Brain microvascular endothelial cell (primary cell): ENCODE results near the gene SURF4.
A peak's percentile ranks its signal among the peaks of the same experiment; 100 is the strongest.

Experiments used
- DNase-seq: peaks from one replicate; pipeline ENCODE4 v3.0.0-alpha.2; 2020
- H3K27ac ChIP-seq: fragments of 250-450 bp; sonication (Bioruptor Pico); 2 replicates; pipeline ENCODE4 v1.5.1; 2020; ENCODE audit warnings: mild to moderate bottlenecking, moderate library complexity
- H3K27me3 ChIP-seq: fragments of 250-450 bp; sonication (Bioruptor Pico); replicated peaks from 2 replicates; pipeline ENCODE4 v1.5.1; 2020; ENCODE audit warnings: mild to moderate bottlenecking
- H3K36me3 ChIP-seq: fragments of 250-450 bp; sonication (Bioruptor Pico); replicated peaks from 2 replicates; pipeline ENCODE4 v1.5.1; 2020; ENCODE audit warnings: mild to moderate bottlenecking
- H3K4me3 ChIP-seq: 2 replicates; pipeline ENCODE4 v1.5.1; 2011; ENCODE audit warnings: low read depth, mild to moderate bottlenecking, control low read depth, low read length, moderate library complexity
- in situ Hi-C: cut with HindIII; loops from 2 replicates; pipeline ENCODE4 v1.10.0; 2017; ENCODE audit warnings: low sequenced_read_pairs, low pct_ligation_motif_present
- TF ChIP-seq, protein P1 (sequence below): IDR thresholded peaks from 2 replicates; pipeline ENCODE4 v1.5.1; 2011; ENCODE audit warnings: low read depth, mild to moderate bottlenecking, moderate library complexity, low read length, control low read depth, inconsistent platforms; ENCODE audit errors: missing control alignments

Gene SURF4

DNA sequence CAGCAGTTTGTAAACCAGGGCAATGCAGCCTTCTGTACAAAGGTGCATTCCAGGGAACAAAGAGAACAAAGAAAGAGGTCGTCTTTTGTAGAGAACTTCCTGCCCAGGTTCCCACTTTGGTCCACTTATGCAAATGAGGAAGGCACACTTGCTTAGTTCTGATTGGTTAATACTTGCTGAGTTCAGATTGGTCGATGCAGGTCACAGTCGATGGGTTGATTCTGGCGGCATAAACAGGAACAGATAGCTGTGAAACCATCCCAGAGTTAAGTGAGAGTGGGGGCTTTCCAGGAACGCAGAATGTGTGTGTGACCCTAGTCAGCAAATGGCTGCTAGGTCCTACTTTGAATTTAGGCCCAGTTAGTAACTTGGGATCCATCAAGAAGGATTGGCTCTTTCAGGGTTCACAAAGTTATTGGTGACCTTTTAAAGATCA is 44.5 kb upstream of the SURF4 start:
- Histone ChIP-seq H3K27ac (no peak overlapping the region), H3K4me3 (no peak overlapping the region), H3K36me3 (peaks cover 6% of the 10 kb centered on the region), H3K27me3 (no peaks in the 10 kb centered on the region)
- TF ChIP-seq, protein P1, sequence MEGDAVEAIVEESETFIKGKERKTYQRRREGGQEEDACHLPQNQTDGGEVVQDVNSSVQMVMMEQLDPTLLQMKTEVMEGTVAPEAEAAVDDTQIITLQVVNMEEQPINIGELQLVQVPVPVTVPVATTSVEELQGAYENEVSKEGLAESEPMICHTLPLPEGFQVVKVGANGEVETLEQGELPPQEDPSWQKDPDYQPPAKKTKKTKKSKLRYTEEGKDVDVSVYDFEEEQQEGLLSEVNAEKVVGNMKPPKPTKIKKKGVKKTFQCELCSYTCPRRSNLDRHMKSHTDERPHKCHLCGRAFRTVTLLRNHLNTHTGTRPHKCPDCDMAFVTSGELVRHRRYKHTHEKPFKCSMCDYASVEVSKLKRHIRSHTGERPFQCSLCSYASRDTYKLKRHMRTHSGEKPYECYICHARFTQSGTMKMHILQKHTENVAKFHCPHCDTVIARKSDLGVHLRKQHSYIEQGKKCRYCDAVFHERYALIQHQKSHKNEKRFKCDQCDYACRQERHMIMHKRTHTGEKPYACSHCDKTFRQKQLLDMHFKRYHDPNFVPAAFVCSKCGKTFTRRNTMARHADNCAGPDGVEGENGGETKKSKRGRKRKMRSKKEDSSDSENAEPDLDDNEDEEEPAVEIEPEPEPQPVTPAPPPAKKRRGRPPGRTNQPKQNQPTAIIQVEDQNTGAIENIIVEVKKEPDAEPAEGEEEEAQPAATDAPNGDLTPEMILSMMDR: no peak
- in situ Hi-C loops: no loop called here
- no peak for DNase-seq

DNA sequence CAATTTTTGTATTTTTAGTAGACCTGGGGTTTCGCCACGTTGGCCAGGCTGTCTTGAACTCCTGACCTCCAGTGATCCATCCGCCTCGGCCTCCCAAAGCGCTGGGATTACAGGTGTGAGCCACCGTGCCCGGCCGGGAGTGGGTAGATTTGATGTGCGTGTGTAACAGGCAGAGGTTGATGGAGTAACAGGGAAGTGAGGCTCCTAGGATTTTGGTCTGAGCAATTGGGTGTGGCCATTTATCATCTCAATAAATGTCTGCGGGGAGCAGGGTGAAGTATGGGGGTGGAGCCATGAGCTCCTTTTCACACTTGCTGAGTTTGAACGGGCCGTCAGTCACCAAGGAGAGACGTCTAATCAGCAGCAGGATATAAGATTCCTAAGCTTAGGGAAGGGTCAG is 43.1 kb upstream of the SURF4 start:
- Histone ChIP-seq H3K27me3 (no peaks in the 10 kb centered on the region), H3K4me3 (no peak overlapping the region), H3K36me3 (peaks cover 13% of the 10 kb centered on the region), H3K27ac (no peak overlapping the region)
- in situ Hi-C loops: no loop called here
- TF ChIP-seq, protein P1: no peak
- no peak for DNase-seq

- peak within 1 kb of the TSS; percentile 84 for H3K4me3 ChIP-seq
- TF ChIP-seq, protein P1: no peak
- in situ Hi-C loops: no loop called here
- H3K36me3 ChIP-seq: peaks cover 18% of the 10 kb centered on the region
- H3K27ac ChIP-seq: peak within 1 kb of the TSS; percentile 66
- peak; percentile 69 for DNase-seq
- no peaks in the 10 kb centered on the region for H3K27me3 ChIP-seq
These were observed 41.9 kb upstream of the SURF4 start, which contains the start of gene REXO4 for GRCh38 chr9:133417541-133418461. TSS of gene REXO4 (minus strand) at chr9:133418010. CDS start at chr9:133417844, 166 bp downstream.

GRCh38 chr9:133415170-133415569 is 39.3 kb upstream of the SURF4 start:
- no peak for DNase-seq
- H3K4me3 ChIP-seq: no peak overlapping the region
- in situ Hi-C loops: no loop called here
- no peak overlapping the region for H3K27ac ChIP-seq
- H3K27me3 ChIP-seq: no peaks in the 10 kb centered on the region
- TF ChIP-seq, protein P1: no peak
- H3K36me3 ChIP-seq: peaks cover 36% of the 10 kb centered on the region

DNA sequence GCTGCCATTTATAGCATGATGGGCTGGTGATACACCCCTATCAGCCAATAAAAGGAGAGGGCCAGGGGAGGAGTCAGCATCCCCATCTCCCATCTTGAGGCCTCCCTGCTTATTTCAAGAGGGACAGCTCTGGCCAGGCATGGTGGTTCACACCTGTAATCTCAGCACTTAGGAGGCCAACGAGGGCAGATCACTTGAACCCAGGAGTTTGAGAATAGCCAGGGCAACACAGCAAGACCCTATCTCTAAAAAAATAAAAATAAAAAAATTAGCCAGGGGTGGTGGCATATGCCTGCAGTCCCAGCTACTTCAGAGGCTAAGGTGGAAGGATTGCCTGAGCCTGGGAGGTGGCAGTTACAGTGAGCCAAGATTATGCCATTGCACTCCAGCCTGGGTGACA is 32.2 kb upstream of the SURF4 start:
- no peak overlapping the region for H3K27ac ChIP-seq
- TF ChIP-seq, protein P1: no peak
- no peak overlapping the region for H3K4me3 ChIP-seq
- no peak for DNase-seq
- peaks cover 51% of the 10 kb centered on the region for H3K36me3 ChIP-seq
- no peaks in the 10 kb centered on the region for H3K27me3 ChIP-seq
- in situ Hi-C loops: no loop called here
